CD4-positive, alpha-beta T cell treated with Interleukin-17A for 4 hours (primary cell): ENCODE data around the gene CPHXL.
A peak's percentile ranks its signal among the peaks of the same experiment; 100 is the strongest.

Source experiments
- DNase-seq: peaks from one replicate; pipeline ENCODE4 v3.0.0-alpha.2; 2020; ENCODE audit warnings: mixed read lengths

CPHXL gene

DNA sequence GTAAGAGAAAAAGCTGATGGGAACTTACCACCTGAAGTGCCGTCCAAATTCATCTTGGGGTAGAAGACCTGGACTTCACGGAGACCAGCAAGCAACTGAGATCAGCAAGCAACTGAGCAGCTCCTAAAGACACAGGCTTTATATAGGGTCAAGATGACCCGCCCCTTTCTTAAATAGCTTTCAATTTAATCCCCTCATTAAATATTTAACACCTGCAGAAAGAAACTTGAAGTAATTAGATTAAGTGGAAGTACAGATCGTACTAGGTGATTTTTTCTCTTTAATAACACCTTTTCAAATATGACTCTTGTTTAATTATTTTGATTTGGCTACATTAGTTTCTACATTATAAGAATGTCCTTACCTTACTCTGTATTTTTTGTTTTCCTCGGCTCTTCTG, at the start of gene CPHXL:
TSS of gene CPHXL (minus strand) at position 101 of the 400 bp plus-strand sequence. CDS start at position 53, 48 bp downstream.
- no peak for DNase-seq

DNA sequence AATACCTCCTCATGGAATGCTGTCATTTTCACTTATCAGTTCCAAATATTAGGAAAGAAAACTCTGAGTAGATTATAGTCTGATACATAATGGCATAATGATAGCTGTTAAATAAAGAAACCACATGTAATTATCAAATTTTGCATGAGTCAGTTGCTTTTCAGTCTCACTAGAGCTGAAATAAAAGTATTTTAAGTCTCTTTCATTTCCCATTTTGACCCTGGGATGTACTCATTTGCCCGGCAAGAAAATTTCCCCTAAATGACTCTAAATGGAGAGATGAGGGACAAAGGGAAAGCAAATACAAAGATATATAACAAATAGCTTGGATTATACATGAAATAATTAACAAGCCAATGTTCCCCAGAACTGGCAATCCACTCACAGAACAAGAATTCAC, 47.9 kb upstream of the CPHXL start:
- no peak for DNase-seq

DNA sequence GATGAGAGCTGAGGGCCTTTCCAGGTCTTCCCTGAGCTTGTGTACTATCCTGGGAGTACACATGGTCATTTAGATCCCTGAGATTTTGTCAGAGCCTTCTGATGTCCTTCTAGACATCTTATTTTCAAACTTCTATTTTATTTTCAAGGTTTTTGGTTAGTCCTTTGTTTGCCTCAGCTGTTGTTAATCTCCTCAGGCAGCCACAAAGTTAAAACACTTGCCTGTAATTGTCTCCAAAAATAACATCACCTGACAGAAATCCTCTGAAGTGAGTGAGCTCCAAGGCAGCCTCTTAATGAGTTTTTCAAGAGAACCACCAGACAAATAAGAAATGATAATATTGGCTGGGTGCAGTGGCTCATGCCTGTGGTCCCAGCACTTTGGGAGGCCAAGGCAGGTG, 43.8 kb upstream of the CPHXL start:
- DNase-seq, result no peak

DNA sequence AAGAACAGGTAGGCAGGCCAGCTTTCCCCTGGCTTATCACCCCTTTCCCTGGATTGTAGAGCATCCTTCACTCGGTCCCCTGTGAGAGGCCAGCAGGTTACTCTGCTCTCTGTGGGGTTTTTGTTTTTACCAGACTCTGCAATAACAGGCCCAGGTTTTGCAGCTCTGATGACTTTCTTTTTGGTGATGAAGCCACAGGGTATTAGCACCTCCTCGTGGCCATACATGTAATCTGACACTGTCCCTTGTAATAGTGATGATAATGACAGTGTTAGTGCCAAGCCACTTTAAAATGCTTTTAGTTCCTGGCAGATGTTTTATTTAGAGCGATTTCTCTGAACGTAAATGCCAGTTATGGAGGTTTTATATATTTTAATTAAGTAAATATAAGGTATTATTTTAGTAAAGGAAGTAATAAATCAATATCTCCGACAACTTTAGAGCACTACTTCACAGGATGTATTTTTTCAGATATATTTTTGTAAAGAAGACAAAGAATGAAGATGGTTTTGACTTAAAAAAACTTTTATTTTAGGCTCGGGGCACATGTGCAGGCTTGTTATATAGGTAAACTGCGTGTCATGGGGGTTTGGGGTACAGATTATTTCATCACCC, 38.0 kb upstream of the CPHXL start:
- DNase-seq, result peak; percentile 63

DNA sequence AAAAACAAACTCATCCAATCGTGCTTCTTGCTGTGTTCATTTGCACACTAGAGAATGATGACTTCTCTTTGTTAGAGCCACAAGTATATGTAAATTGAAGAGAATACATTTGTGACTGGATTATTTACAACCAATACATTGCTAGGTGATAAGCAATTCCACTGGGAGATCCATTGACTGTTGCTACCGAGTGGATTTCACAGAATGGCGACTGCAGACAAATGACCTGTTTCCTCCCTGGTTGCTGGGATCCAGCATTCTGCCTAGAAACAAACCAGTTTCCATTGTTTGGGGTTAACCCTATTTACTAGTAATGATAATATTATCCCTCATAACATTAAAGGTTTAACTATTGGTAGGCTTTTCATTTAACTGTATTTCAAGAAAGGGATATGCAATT, 36.9 kb upstream of the CPHXL start:
- no peak for DNase-seq

DNA sequence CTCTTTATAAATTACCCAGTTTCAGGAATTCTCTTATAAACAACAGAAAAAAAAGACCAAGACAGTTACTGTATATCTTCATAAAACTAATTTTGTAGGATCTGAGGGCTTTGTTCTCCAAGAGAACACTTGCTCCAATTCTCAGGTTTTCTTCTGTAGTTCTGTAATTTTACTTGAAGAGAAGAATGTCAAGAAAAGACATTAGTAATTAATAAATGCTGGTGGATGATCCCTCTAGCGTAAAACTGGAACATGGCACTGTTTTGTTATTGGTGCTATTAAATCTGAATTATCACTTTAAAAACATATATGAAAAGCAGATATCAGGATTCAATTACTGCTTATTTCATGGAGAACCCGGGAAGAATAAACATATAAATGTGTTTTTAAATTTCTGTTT, 36.5 kb upstream of the CPHXL start:
- DNase-seq, result no peak

DNA sequence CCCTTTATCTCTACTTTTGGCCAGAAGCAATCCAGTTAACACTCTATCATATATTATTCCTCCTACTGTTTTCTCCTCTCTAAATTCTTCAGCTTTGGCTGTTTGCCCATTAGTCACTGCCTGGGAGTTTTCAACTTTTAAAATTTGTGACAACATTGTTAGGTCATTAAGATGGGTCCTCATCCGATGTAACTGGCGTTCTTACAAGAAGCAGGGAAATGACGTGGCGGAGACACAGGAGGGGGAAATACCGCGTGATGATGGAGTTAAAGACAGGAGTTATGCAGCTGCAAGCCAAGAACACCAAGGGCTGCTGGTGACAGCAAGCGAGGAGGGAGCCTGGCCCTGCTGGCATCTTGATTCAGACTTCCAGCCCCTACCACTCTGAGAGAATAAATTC, 34.8 kb upstream of the CPHXL start:
- no peak for DNase-seq

DNA sequence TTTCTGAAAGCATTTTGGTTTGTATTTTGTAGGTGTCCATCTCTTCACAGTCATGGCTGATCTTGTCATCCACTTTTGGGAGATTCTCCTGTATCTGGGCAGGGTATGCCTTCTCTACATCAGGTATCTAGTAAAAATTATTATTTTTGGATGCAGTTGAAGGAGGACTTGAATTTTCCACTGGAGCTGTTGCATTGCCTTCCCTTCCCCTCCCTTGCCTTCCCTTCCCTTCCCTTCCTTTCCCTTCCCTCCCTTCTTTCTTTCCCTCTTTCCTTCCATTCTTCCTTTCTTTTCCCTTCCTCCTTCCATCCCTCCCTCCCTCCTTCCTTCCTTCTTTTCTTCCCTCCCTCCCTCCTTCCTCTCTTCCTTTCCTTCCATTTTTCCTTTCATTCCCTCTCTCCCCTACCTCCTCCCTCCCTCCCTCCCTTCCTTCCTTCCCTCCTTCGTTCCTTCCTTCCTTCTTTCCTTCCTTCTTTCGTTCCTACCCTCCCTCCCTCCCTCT, 33.8 kb upstream of the CPHXL start:
- no peak for DNase-seq

DNA sequence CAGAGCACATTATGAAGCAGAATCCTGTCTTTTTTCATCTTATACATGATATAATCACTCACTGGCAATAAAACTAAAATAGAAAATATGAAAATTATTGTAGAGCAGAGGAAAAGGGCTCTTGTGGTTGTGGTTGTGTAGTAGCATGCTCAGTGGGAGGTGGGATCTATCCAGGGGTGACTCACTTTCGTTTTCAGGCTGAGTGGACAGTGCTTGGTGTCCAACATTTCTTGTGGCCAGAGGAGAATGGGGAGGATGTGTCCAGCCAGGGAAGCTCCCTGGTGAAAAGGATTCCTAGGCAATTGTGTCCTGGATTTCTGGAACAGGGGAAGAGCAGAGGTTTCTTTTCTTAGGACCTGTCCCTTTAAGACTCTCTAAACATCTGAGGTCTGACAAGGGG, 31.9 kb upstream of the CPHXL start:
- no peak for DNase-seq

DNA sequence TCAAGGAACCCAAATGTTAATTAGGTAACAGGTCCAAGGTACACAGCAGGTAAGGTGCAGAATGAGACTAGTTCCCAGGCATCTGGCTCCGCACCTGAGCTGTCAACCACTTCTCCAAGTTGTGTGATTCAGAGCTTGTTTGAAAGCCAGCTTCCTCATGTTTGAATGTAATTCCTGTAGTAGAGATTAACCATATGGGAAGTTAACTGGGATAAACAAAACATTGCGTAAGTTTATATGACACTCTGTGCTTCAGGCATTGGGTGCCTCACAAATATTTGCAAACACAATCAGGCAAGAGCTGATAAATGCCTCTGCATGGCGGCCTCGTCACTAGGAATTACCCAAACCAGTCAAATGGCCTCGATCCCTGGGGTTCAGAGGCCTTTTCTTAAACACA, 27.9 kb upstream of the CPHXL start:
- no peak for DNase-seq

DNA sequence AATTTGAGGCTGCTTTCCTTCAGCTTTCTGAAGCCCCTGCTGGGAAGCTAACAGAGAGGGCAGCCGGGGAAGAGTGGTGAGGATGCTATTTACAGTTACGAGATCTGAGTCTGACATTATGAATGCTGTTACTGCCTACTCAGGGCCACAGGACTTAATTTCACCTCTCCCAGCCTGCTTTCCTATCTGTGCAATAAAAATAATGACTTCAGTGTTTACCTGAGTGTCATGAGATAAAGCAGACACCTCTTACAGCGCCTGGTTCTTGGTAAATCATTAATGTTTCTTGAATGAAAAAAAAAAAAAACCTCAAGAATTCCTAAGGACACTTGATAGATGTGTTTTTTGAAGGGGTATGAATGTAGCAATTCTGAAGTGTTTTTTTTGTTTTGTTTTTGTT, 24.2 kb upstream of the CPHXL start:
- no peak for DNase-seq

DNA sequence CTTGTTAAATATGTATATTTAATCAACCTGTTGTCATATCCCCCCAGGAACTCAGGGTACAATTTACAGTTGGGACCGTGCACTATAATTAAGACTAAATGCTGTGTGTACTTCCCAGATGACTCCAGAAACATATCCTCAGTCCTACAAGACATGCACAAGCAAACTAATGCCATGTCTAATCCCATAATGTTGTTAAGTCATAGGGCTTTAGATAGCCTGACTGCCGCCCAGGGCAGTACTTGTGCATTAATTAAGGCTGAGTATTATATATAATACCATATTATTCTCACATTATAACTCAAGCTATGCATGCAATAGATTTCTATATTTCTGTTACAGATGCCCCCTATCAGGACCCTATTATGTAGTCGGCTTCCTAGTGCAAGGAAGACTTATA, 20.1 kb upstream of the CPHXL start:
- no peak for DNase-seq

DNA sequence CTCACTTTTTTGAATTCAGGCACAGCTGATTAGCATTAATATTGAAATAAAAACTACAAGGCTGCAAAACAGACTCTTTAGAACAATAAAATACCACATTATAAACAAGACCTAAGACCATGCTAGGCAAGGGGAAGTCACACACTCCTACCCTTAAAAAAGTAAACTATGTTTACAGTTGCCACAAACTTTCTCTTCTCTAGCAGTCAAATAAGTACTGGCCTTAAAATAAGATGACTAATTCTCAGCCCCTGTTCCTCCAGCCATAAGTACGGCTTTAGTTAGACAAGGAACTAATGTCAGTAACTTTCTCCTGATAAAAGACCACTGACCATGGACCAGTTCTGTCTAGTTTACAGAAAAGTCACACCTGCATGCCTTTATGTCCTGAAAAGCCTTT, 19.5 kb upstream of the CPHXL start:
- DNase-seq, result no peak

DNA sequence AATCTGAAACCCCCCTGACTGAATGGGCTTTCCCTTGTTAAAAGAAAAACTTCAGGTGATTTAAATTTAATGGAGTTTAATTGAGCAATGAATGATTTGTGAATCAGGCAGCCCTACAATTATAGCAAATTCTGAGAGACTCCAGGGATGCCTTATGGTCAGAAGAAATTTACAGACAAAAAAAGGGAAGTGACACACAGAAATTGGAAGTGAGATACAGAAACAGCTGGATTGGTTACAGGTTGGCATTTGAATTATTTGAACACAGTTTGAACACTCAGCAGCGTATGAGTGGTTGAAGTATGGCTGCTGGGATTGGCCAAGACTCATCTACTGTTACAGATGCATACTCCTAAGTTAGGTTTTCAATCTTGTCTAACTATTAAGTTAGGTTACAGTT, 19.0 kb upstream of the CPHXL start:
- no peak for DNase-seq

DNA sequence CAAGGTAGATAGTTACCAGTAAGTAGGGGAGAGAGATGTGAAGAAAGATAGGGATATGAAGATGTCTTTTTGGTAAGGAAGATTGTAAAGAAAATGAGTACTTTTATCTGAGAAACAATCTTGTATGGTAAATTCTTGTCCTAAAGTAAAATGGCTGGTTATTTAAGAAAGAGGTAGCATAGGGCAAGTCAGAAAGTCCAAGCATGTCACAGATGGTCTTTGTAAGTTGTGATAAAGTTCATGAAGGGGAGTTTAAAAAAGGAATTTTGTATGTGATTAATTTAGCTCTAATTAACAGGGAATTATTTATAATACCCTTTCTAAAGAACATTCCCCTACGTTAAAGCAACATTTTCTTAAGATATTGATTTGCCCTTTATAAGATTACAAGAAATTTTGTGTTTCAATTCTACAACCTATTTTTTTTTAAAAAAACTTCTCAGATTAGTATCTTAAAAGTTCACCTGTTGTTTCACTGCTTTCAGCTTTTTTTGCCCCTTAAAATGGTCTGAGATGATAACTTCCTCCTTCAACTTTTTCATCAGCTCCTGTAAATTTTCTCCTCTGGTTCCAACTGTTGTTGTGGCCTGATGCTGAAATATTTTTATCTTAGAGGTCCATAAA, 16.2 kb upstream of the CPHXL start:
- no peak for DNase-seq

DNA sequence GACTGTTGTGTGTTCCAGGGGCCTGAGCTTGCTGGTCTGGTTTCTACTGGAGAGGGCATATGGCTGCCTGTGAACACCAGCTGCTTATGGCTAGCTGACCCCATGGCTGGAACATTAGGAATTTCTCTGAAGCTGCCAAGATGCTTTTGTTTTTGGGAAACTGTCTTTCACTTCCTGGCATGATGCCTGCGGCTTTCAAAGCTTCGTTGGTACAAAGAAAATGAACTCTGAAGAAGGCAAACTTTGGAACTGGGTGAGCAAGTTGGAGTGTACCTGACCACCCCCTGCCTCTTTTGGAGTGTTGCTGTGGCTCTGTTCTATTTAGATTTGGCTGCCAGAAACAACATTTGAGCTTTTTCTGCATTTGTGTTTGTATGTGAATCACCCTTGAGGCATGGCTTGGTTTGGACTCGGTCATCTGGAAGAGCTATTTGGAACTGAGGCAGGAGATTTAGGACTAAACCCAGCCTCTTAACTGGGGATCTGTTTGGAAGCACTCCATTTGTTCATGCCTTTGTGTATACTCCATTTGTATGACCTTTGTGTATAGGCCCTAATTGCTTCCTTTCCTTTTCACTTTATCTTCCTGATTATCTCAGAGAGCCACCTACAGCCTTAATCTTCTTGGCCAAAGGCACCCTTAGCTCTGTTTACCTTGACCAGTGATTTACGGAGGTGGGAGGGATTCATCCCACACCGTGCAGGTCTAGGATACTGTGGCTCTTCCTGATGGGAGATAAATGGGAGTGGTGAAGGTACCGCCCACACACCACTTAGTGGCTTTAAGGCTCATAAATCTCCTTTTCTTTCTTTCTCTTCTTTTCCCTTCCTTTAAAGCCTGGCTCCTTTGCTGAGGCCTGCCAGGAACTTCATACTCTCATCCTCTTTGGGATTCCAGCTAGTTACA, 7.3 kb upstream of the CPHXL start:
- DNase-seq, result no peak

DNA sequence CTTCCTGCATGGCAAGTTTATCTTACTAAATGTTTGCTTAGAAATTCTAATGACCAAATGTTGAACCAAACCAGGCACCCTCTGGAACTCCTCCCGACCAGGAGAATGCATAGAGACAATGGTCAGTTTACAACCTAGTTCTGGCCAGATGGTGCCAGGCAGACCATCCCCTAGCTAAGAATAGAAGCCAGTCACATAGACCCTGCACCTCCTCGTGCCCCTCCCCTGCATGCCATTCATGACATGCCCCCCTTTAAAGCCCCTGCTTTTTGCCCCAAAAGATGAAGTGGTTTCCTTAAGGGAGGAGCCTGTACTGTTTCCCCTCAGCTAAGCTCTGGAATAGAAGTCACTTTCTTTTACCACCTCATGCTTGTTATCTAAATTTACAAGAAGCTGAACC, 6.6 kb upstream of the CPHXL start:
- no peak for DNase-seq

DNA sequence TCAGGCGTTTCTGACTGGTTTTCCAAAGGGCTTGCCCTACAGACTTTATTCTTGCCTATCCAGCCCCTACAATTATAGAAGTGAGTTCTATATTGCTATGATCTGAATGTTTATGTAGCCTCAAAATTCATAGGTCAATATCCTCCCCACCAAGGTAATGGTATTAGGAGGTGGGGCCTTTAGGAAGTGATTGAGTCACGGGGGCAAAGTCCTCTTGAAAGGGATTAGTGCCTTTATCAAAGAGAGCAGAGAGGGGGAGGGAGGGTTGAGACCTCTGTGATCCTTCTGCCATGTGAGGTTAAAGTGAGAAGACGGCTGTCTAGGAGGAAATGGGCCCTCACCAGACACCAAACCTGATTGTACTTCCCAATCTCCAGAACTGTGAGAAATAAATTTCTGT, 931 bp upstream of the CPHXL start:
- no peak for DNase-seq

DNA sequence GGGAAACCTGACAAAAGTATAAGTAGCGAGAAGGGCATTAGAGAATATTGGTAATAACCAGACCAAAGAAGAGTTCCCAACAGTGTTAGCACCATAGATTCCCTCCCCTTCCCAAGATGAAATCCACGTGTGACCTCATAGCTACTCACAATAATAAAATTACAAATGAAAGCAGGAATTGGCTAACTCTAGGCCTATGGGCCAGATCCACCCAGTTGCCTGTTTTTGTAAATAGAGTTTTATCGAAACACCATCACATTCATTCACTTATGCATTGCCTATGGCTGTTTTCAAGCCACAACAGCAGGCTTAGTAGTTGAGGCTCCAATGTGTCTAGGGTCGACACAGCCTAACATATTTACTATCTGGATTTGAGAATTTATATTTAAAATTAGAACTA, 7.8 kb downstream of the CPHXL start:
- no peak for DNase-seq

DNA sequence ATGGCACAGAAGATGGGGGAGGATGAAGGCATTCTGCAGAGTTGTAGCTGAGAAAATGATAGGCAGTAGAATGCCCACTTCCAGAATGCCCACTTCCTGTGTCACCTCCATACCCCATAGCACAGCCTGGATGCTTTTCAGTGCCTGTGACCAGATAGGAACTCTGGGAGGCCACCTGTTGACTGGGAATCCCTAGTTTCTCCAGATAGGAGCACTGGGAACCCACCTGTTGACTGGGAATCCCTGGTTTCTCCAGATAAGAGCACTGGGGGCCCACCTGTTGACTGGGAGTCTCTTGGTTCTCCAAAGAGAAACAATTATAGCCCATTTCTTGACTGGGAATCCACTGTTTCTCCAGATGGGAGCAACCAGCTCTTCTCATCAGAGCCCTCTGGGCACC, 11.6 kb downstream of the CPHXL start:
- DNase-seq, result no peak

DNA sequence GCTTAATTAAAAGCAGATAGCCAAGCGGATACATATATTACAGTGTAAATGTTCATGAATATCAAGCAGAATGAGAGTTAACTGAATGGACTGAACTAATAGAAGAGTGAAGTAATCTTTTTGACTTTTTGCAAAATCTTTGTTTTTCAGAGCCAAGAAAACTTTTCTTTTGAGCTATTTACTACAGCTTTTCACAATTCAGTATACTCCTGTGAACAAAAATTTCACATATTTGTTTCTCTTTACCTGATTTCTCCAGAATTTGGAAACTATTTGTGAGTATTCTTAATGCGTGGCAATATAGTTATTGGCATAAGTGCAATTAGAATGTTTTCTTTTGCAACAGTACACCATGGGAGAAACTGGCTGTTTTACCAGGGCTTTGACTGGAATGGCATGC, 15.9 kb downstream of the CPHXL start:
- no peak for DNase-seq

DNA sequence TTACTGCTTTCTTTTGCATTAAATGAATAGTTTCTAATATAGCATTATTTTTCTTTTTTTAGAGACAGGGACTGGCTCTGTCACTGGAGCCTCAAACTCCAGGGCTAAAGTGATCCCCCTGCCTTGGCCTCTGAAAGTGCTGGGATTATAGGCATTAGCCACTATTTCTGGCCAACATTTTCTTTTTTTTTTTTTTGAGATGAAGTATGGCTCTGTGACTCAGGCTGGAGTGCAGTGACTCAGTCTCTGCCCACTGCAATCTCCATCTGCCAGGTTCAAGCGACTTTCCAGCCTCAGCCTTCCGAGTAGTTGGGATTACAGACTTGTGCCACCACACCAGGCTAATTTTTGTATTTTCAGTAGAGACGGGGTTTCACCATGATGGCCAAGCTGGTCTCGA, 23.0 kb downstream of the CPHXL start:
- no peak for DNase-seq

DNA sequence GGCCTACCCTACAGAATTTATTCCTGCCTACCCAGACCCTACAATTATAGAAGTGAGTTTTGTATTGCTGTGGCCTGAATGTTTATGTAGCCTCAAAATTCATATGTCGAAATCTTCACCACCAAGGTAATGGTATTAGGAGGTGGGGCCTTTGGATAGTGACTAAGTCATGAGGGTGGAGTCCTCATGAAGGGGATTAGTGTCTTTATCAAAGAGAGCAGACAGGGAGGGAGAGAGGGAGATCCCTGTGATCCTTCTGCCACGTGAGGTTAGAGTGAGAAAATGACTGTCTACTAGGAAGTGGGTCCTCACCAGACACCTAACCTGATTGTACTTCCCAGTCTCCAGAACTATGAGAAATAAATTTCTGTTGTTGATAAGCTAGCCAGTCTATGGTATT, 24.0 kb downstream of the CPHXL start:
- DNase-seq, result no peak

DNA sequence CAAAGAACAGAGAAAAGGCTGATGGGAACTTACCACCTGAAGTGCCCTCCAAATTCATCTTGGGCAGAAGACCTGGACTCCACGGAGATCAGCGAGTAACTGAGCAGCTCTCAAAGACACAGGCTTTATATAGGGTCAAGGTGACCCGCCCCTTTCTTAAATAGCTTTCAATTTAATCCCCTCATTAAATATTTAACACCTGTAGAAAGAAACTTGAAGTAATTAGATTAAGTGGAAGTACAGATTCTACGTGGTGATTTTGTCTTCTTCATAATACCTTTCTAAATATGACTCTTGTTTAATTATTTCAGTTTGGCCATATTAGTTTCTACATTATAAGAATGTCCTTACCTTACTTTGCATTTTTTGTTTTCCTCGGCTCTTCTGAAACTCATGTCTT, 24.9 kb downstream of the CPHXL start, which contains the start of gene DUXB:
TSS of gene DUXB (minus strand) at position 101 of the 400 bp plus-strand sequence. CDS start at position 58, 43 bp downstream.
- DNase-seq, result no peak
